ENCODE results near the gene SEMA5A.

DNA sequence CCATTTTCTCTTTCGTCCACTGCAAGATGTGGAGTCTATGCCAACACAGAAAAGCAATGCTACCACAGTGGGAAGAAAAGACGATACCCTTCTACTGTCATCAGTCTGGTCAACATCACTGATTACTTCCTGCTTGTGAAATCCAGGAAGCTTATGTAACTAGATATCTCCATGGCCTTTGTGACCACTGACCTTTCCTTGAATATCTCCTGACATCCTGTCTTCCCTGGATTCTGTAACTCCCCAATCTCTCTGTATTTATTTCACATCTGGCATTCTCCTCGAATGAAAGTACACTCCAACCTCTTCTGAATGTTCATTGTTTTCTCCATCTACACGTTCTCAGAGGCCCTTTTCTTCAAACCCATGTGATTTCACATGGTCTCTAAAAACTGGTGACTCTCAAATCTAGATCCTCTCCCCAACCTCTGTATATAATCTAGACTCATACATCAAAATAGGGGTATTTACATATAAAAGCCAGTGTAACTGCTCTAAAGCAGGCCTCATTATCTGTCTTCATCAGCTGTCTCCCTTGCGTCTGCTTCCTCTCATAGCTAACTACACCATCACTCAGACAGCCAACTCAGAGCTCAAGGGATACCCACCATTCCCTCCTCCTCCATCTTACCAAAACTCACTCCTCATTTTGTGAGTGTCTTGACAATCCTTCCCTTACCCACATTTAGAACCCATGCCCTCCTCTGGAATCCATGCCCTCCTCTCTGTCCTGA, 156.8 kb downstream of the SEMA5A start:
- TF ChIP-seq, protein P1, sequence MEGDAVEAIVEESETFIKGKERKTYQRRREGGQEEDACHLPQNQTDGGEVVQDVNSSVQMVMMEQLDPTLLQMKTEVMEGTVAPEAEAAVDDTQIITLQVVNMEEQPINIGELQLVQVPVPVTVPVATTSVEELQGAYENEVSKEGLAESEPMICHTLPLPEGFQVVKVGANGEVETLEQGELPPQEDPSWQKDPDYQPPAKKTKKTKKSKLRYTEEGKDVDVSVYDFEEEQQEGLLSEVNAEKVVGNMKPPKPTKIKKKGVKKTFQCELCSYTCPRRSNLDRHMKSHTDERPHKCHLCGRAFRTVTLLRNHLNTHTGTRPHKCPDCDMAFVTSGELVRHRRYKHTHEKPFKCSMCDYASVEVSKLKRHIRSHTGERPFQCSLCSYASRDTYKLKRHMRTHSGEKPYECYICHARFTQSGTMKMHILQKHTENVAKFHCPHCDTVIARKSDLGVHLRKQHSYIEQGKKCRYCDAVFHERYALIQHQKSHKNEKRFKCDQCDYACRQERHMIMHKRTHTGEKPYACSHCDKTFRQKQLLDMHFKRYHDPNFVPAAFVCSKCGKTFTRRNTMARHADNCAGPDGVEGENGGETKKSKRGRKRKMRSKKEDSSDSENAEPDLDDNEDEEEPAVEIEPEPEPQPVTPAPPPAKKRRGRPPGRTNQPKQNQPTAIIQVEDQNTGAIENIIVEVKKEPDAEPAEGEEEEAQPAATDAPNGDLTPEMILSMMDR (tag by site-specific recombination; IDR thresholded peaks at IDR 0.05) = no peak
- TF ChIP-seq ZNF76 (tag by site-specific recombination; IDR thresholded peaks at IDR 0.05; ENCODE audit: borderline replicate concordance, low read depth) = no peak
- no peak for TF ChIP-seq ZNF24 (tag by site-specific recombination; IDR thresholded peaks at IDR 0.05)
- TF ChIP-seq, protein P2, sequence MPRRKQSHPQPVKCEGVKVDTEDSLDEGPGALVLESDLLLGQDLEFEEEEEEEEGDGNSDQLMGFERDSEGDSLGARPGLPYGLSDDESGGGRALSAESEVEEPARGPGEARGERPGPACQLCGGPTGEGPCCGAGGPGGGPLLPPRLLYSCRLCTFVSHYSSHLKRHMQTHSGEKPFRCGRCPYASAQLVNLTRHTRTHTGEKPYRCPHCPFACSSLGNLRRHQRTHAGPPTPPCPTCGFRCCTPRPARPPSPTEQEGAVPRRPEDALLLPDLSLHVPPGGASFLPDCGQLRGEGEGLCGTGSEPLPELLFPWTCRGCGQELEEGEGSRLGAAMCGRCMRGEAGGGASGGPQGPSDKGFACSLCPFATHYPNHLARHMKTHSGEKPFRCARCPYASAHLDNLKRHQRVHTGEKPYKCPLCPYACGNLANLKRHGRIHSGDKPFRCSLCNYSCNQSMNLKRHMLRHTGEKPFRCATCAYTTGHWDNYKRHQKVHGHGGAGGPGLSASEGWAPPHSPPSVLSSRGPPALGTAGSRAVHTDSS (tag by site-specific recombination; IDR thresholded peaks at IDR 0.05) = no peak
- TF ChIP-seq ZNF596 (tag by site-specific recombination; IDR thresholded peaks at IDR 0.05) = no peak
